Measurements from ENCODE around the gene CHTF18.

GRCh38 chr16:813916-814412 lies 25.5 kb downstream of the CHTF18 start:
- TF ChIP-seq CTCF (IDR thresholded peaks at IDR 0.05; ENCODE audit: insufficient read depth, low read depth, low read length) = no peak
- TF ChIP-seq EZH2 (IDR thresholded peaks at IDR 0.05; ENCODE audit: insufficient read depth, low read length) = no peak
